Activated T-cell treated with anti-CD3 and anti-CD28 coated beads, Interleukin-2, amount 50 U/mL, for 1 hour (primary cell): Measurements from ENCODE around the gene STXBP5.

Experiments used
- DNase-seq: peaks from one replicate; pipeline ENCODE4 v3.0.0-alpha.2; 2020

The STXBP5 gene

GRCh38 chr6:147212622-147213021 is 8.4 kb downstream of the STXBP5 start:
- no peak for DNase-seq

GRCh38 chr6:147213772-147214171 is 9.6 kb downstream of the STXBP5 start:
- DNase-seq = no peak

GRCh38 chr6:147214248-147215227 is 10.3 kb downstream of the STXBP5 start:
- no peak for DNase-seq

DNA sequence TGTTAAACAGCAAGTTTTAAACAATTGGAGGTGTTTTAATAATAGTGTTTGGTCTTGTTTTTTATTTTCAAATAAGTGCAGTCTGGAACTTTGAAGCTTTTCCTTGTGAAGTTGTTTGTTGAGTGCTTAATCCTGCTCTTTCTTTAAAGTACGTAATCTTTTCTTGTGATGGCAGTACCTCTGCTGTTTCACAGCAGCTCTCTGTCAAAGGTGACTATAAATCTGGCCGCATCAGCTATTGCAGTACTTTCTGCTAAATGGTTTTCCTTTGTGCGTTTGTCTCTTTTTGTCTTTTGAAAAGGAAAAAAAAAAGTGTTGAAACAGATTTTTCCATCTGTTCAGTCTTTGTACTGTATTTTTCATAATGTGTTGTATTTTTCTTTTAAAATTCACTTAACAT is 12.7 kb downstream of the STXBP5 start:
- no peak for DNase-seq

GRCh38 chr6:147217840-147218404 is 13.7 kb downstream of the STXBP5 start:
- no peak for DNase-seq

- no peak for DNase-seq
Observed at GRCh38 chr6:147218797-147219196, 14.6 kb downstream of the STXBP5 start.

- no peak for DNase-seq
Observed at GRCh38 chr6:147219463-147219862, 15.2 kb downstream of the STXBP5 start.

DNA sequence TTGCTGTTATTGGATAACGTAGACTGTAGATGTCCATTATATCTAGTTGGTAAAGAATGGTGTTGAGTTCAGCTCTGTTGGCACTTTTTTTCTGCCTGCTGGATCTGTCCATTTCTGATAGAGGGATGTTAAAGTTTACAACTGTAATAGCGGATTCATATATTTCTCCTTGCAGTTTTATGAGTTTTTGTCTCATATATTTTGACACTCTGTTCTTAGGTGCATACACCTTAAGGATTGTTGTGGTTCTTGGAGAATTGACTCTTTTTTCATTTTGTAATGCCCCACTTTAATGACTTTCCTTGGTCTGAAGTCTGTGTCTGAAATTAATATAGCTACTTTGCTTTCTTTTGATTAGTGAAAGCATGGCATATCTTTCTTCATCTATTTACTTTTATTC is 16.1 kb downstream of the STXBP5 start:
- DNase-seq = no peak

- DNase-seq = no peak
Observed at GRCh38 chr6:147221739-147222138, 17.5 kb downstream of the STXBP5 start.

- no peak for DNase-seq
Observed at GRCh38 chr6:147222160-147222838, 18.1 kb downstream of the STXBP5 start.

DNA sequence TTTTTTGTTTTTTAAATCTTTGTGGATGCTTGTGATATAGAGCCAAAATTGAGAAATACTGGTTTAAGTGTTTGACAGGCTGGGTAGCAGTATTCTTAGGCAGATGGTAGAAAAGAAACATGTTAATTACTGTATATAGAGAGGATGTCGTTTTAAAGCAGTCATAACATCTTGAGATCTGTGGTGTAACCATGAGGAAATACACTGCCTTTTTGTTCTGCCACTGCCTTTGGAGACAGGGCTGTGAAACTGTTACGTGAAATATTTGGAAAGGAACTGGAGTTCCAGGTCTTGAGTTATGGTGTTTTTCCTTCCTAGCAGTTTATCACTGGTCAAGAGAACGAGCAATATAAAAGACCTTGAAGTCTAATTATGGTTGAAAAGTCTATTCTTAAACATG is 19.5 kb downstream of the STXBP5 start:
- DNase-seq = no peak

DNA sequence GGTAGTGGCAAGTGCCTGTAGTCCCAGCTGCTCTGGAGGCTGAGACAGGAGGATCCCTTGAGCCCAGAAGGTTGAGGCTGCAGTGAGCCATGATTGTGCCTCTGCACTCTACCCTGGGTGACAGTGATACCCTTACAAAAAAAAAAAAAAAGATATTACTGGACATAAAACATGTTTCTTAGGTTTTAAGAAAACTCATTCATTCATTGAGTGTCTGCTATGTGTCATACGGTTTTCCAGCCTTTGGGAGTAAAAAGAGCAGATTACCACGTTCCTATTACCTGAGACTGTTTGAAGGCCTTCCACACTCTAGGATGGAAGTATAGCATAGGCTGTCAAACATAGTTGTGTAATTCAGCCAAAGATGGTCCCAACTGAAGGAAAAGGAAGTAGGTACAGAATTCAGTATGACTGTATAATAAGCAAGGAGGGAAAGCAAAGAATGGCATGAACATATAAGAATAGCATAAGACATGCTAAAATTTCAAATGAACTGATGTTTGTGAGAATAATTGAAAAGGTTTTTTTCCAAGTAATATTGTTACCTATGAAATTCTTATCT is 22.0 kb downstream of the STXBP5 start:
- no peak for DNase-seq

DNA sequence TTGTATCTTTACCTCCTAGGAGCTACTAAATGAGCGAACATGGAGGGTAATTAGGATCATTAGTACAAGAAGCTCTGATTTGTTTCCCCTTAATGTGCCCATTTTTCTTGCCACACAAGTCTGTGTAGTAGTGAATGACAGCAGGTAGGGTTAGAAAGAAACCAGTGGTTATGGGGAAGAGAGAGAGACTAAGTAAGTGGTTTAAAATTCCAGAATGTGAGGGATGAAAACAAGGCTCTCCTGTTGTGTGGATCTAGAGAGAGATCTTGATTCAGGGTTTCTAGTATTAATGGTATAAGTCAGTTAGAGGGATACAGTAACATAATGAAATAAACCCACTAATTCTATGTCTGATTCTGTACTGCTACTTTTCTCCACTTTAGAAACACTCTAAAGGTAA is 22.7 kb downstream of the STXBP5 start:
- DNase-seq = no peak

GRCh38 chr6:147227770-147228320 is 23.6 kb downstream of the STXBP5 start:
- no peak for DNase-seq

- no peak for DNase-seq
Observed at GRCh38 chr6:147231589-147231988, 27.4 kb downstream of the STXBP5 start.

- no peak for DNase-seq
Observed at GRCh38 chr6:147234685-147235084, 30.5 kb downstream of the STXBP5 start.

DNA sequence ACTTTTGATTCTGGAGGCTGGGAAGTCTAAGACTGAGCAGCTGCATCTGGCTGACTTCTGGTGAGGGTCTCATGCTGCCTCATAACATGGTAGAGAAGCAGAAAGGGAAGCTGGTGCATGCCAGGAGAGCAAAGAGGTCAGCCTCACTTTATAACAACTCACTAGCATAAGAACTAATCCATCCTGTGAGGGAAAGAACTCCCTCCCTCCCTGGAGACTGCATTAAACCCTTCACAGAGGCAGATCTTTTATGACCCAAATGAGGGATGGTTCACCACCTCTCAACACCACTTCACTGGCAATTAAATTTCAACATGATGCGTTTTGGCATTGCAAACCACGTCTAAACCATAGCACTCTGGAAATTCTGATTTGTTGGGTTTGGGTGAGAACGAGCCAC is 33.9 kb downstream of the STXBP5 start:
- no peak for DNase-seq

DNA sequence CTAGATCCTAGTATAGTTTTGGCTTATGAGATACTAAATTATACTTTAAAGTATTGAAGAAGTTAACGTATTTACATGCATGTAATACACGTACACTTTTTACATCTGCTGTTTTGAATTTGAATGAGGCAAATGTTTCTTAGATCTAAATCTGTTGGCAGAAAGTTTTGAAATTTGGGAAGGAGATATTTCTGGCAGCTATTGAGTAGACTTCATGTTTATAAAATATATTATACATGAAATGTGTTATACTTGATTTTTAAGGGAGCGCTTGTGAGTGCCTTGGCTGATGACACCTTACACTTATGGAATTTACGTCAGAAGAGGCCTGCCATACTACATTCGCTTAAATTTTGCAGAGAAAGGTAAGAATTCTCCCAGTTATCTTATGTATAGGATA is 34.7 kb downstream of the STXBP5 start:
- no peak for DNase-seq

DNA sequence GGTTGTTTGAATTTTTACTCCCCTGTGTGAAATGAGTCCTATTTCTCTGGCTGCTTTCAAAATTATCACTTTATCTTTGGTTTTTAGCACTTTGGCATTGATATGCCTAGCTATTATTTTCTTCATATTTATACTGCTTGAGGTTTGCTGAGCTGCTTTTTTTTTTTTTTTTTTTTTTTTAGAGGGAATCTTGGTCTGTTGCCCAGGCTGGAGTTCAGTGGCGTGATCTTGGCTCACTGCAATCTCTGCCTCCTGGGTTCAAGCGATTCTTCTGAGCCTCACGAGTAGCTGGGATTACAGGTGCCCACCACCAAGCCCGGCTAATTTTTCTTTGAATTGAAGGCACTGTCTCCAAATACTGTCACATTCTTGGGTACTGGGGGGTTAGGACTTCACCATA is 40.6 kb downstream of the STXBP5 start:
- DNase-seq = no peak

- no peak for DNase-seq
Observed at GRCh38 chr6:147245693-147246092, 41.5 kb downstream of the STXBP5 start.

DNA sequence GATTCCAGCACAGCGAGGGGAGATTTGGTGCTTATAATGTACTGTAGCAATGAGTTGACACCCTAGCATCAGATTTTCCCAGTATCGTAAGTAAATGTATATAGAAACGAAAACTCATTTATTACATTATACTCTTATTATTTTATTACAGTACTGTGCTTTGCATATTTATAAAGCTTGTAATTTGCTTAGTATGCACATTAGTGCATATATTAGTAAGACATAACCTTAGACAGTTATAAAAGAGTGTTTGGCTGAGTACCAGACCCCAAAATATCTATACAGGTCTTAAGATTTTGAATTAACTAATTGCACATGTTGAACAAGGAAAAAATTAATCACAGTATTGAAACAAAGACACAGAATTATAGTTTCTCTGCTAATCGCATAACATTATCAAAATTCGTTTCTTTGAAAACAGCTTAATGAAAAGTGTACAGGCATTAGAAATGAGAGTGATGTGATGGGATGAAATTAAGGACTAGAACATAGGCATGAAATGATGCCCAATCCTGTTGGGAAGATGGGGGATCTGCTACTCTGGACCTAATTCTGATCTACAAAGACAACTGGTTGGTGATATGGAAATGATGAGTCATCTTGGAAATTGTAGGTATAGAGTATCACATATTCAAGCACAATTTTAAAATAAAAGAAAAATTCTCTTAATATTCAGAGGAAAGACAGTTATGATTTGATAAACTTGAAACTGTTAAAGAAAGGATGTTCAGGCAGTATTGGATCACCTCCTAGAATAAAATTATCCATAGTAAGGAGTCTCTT is 42.8 kb downstream of the STXBP5 start:
- DNase-seq = no peak

- no peak for DNase-seq
Observed at GRCh38 chr6:147248859-147249258, 44.6 kb downstream of the STXBP5 start.
